GM21786 (cell line): ENCODE measurements around the gene PPIH.
"Not testable (repeated sequence)": the region's sequence is repeated elsewhere in the genome, so short reads cannot be mapped to it uniquely, and the experiment has no call there.

Experiments used
- ATAC-seq: cut with Tn5 transposase; IDR thresholded peaks from one replicate; pipeline ENCODE4 v1.9.1; 2021; ENCODE audit not compliant: unreplicated experiment

Gene PPIH

GRCh38 chr1:42681741-42682483, 23.7 kb downstream of the PPIH start, which contains the start of gene YBX1:
YBX1 (plus strand) TSS chr1:42682418; CDS start chr1:42682566, 148 bp downstream.
- peak; percentile 94 for ATAC-seq

- ATAC-seq = peak; percentile 8
Measured at GRCh38 chr1:42682484-42682738, 24.2 kb downstream of the PPIH start.

- ATAC-seq = peak; percentile 29
Measured at GRCh38 chr1:42682739-42683531, 24.7 kb downstream of the PPIH start.

GRCh38 chr1:42684139-42684538, 25.9 kb downstream of the PPIH start:
- no peak for ATAC-seq

- ATAC-seq = no peak
Measured at GRCh38 chr1:42686418-42686817, 28.2 kb downstream of the PPIH start.

- ATAC-seq = no peak
Measured at GRCh38 chr1:42689912-42690311, 31.7 kb downstream of the PPIH start.

GRCh38 chr1:42690477-42691156, 32.4 kb downstream of the PPIH start:
- ATAC-seq = no peak

- no peak for ATAC-seq
Measured at GRCh38 chr1:42691157-42691498, 32.9 kb downstream of the PPIH start.

GRCh38 chr1:42692461-42692860, 34.2 kb downstream of the PPIH start:
- ATAC-seq = no peak

GRCh38 chr1:42692911-42693310, 34.7 kb downstream of the PPIH start:
- ATAC-seq = no peak

- no peak for ATAC-seq
Measured at GRCh38 chr1:42698081-42698813, 40.0 kb downstream of the PPIH start.

GRCh38 chr1:42700006-42700405, 41.8 kb downstream of the PPIH start:
- ATAC-seq = no peak

- no peak for ATAC-seq
Measured at GRCh38 chr1:42703888-42704464, 45.8 kb downstream of the PPIH start.

- ATAC-seq = not testable (repeated sequence)
Measured at GRCh38 chr1:42712808-42713207, 54.6 kb downstream of the PPIH start.

- ATAC-seq = no peak
Measured at GRCh38 chr1:42713293-42713692, 55.1 kb downstream of the PPIH start.

GRCh38 chr1:42714441-42714840, 56.2 kb downstream of the PPIH start:
- not testable (repeated sequence) for ATAC-seq

- no peak for ATAC-seq
Measured at GRCh38 chr1:42720868-42721267, 62.6 kb downstream of the PPIH start.

GRCh38 chr1:42721926-42722325, 63.7 kb downstream of the PPIH start:
- ATAC-seq = no peak

- not testable (repeated sequence) for ATAC-seq
Measured at GRCh38 chr1:42722403-42722802, 64.2 kb downstream of the PPIH start.

- ATAC-seq = no peak
Measured at GRCh38 chr1:42723511-42723910, 65.3 kb downstream of the PPIH start.

- ATAC-seq = not testable (repeated sequence)
Measured at GRCh38 chr1:42725820-42726219, 67.6 kb downstream of the PPIH start.
